ENCODE data around the gene CACNG7.

- TF ChIP-seq POLR2A (IDR thresholded peaks at IDR 0.05), result no peak
- TF ChIP-seq, protein P1, sequence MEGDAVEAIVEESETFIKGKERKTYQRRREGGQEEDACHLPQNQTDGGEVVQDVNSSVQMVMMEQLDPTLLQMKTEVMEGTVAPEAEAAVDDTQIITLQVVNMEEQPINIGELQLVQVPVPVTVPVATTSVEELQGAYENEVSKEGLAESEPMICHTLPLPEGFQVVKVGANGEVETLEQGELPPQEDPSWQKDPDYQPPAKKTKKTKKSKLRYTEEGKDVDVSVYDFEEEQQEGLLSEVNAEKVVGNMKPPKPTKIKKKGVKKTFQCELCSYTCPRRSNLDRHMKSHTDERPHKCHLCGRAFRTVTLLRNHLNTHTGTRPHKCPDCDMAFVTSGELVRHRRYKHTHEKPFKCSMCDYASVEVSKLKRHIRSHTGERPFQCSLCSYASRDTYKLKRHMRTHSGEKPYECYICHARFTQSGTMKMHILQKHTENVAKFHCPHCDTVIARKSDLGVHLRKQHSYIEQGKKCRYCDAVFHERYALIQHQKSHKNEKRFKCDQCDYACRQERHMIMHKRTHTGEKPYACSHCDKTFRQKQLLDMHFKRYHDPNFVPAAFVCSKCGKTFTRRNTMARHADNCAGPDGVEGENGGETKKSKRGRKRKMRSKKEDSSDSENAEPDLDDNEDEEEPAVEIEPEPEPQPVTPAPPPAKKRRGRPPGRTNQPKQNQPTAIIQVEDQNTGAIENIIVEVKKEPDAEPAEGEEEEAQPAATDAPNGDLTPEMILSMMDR (IDR thresholded peaks at IDR 0.05), result no peak
Observed at GRCh38 chr19:53958823-53959757, 50.0 kb downstream of the CACNG7 start.
